Vagina (tissue), 2 donors: Measurements from ENCODE around the gene GALNT2.

Source experiments
- CTCF ChIP-seq, 3 experiments: fragments of 450-650 bp in 2 of 3; fragments of 200-600 bp in 1 of 3; sonication (generic) in 1 of 3; IDR thresholded peaks; one replicate each; pipeline ENCODE4 v1.5.1; 2017 to 2019; ENCODE audit warnings: antibody characterized with exemption in 3 of 3, mild to moderate bottlenecking in 2 of 3, moderate library complexity in 2 of 3
- POLR2A ChIP-seq, 2 donors: fragments of 450-650 bp; IDR thresholded peaks; one replicate each; pipeline ENCODE4 v1.6.1; 2017; ENCODE audit warnings: antibody characterized with exemption in 2 of 2, mild to moderate bottlenecking in 2 of 2, moderate library complexity in 2 of 2

- no peak for TF ChIP-seq POLR2A (IDR thresholded peaks at IDR 0.05)
- TF ChIP-seq CTCF (IDR thresholded peaks at IDR 0.05): no peak
Measured at GRCh38 chr1:230120289-230120920, 53.4 kb downstream of the GALNT2 start.
